H9 (cell line): Measurements from ENCODE around the gene CYS1. TPM values are rescaled to one million over a fixed set of nuclear protein-coding genes. Genes with fewer than 3 reads are reported as not detected.

ENCODE experiments used
- DNase-seq: peaks from one replicate; pipeline ENCODE4 v3.0.0-alpha.2; 2017
- H2AFZ ChIP-seq: one replicate; pipeline ENCODE4 v1.6.1; 2013; ENCODE audit warnings: mild to moderate bottlenecking, low read length, control low read depth, moderate library complexity
- H2AK5ac ChIP-seq: 2 replicates; pipeline ENCODE4 v1.6.1; 2013; ENCODE audit warnings: low read length, control low read depth, mixed read lengths; ENCODE audit not compliant: insufficient read length
- H2BK120ac ChIP-seq: one replicate; pipeline ENCODE4 v1.6.1; 2013; ENCODE audit warnings: low read depth, mild to moderate bottlenecking, low read length, control low read depth, inconsistent platforms; ENCODE audit not compliant: poor library complexity, severe bottlenecking
- H2BK12ac ChIP-seq: 2 replicates; pipeline ENCODE4 v1.6.1; 2013; ENCODE audit warnings: low read length, control low read depth, mixed read lengths, low read depth; ENCODE audit not compliant: insufficient read length
- H2BK15ac ChIP-seq: 2 replicates; pipeline ENCODE4 v1.6.1; 2013; ENCODE audit warnings: low read depth, low read length, control low read depth
- H2BK20ac ChIP-seq: one replicate; pipeline ENCODE4 v1.6.1; 2013; ENCODE audit warnings: low read depth, mild to moderate bottlenecking, low read length, control low read depth, inconsistent platforms; ENCODE audit not compliant: poor library complexity, severe bottlenecking
- H2BK5ac ChIP-seq: 2 replicates; pipeline ENCODE4 v1.6.1; 2013; ENCODE audit warnings: low read length, control low read depth, mixed read lengths; ENCODE audit not compliant: insufficient read length
- H3K14ac ChIP-seq: 2 replicates; pipeline ENCODE4 v1.6.1; 2013; ENCODE audit warnings: low read length, control low read depth; ENCODE audit not compliant: insufficient read depth
- H3K18ac ChIP-seq: 2 replicates; pipeline ENCODE4 v1.6.1; 2013; ENCODE audit warnings: low read depth, mild to moderate bottlenecking, mixed read lengths, low read length, control low read depth; ENCODE audit not compliant: insufficient read length
- H3K23ac ChIP-seq: 2 replicates; pipeline ENCODE4 v1.6.1; 2013; ENCODE audit warnings: low read length, control low read depth, mixed read lengths, low read depth; ENCODE audit not compliant: insufficient read length
- H3K23me2 ChIP-seq: 2 replicates; pipeline ENCODE4 v1.6.1; 2013; ENCODE audit warnings: low read depth, mild to moderate bottlenecking, mixed read lengths, low read length, control low read depth; ENCODE audit not compliant: insufficient read length, poor library complexity, severe bottlenecking
- H3K27ac ChIP-seq: 2 replicates; pipeline ENCODE4 v1.5.1; 2013; ENCODE audit warnings: low read length, control low read depth, mixed read lengths, low read depth; ENCODE audit not compliant: insufficient read length
- H3K27me3 ChIP-seq: 2 replicates; pipeline ENCODE4 v1.6.1; 2013; ENCODE audit warnings: low read length, control low read depth, inconsistent platforms; ENCODE audit not compliant: insufficient read depth
- H3K4ac ChIP-seq: 2 replicates; pipeline ENCODE4 v1.6.1; 2013; ENCODE audit warnings: low read depth, mild to moderate bottlenecking, control low read depth, inconsistent platforms, low read length, moderate library complexity
- H3K4me1 ChIP-seq: 2 replicates; pipeline ENCODE4 v1.6.1; 2013; ENCODE audit warnings: low read length, control low read depth, inconsistent platforms; ENCODE audit not compliant: insufficient read depth
- H3K4me2 ChIP-seq: 2 replicates; pipeline ENCODE4 v1.6.1; 2013; ENCODE audit warnings: low read length, control low read depth, mixed read lengths; ENCODE audit not compliant: insufficient read length, insufficient read depth
- H3K56ac ChIP-seq: 2 replicates; pipeline ENCODE4 v1.6.1; 2013; ENCODE audit warnings: low read depth, mild to moderate bottlenecking, mixed read lengths, low read length, control low read depth; ENCODE audit not compliant: insufficient read length
- H3K79me1 ChIP-seq: 2 replicates; pipeline ENCODE4 v1.6.1; 2013; ENCODE audit warnings: low read depth, mild to moderate bottlenecking, moderate library complexity, low read length, control low read depth, inconsistent platforms; ENCODE audit not compliant: insufficient read depth, poor library complexity, severe bottlenecking
- H3K79me2 ChIP-seq: 2 replicates; pipeline ENCODE4 v1.6.1; 2013; ENCODE audit warnings: low read length, control low read depth, inconsistent platforms; ENCODE audit not compliant: insufficient read depth
- H3K9ac ChIP-seq: 2 replicates; pipeline ENCODE4 v1.6.1; 2013; ENCODE audit warnings: low read length, control low read depth, mixed read lengths; ENCODE audit not compliant: insufficient read length; ENCODE audit errors: extremely low read depth
- H3K9me3 ChIP-seq: one replicate; pipeline ENCODE4 v1.6.1; 2013; ENCODE audit warnings: low read depth, low read length, inconsistent platforms; ENCODE audit not compliant: control insufficient read depth
- H3T11ph ChIP-seq: one replicate; pipeline ENCODE4 v1.6.1; 2013; ENCODE audit warnings: mild to moderate bottlenecking, low read length, control low read depth, inconsistent platforms
- H4K20me1 ChIP-seq: one replicate; pipeline ENCODE4 v1.6.1; 2013; ENCODE audit not compliant: control insufficient read depth, insufficient read length, insufficient read depth
- H4K5ac ChIP-seq: 2 replicates; pipeline ENCODE4 v1.6.1; 2013; ENCODE audit warnings: low read depth, mild to moderate bottlenecking, mixed read lengths, low read length, control low read depth; ENCODE audit not compliant: insufficient read length
- H4K8ac ChIP-seq: replicated peaks from 2 replicates; pipeline ENCODE4 v1.6.1; 2013; ENCODE audit warnings: low read length, control low read depth, mixed read lengths, low read depth; ENCODE audit not compliant: insufficient read length
- H4K91ac ChIP-seq: 2 replicates; pipeline ENCODE4 v1.6.1; 2013; ENCODE audit warnings: low read depth, mild to moderate bottlenecking, moderate library complexity, mixed read lengths, low read length, control low read depth; ENCODE audit not compliant: insufficient read length
- H3K27ac Mint-ChIP-seq, 3 experiments: 2 replicates in 2 of 3; 3 replicates in 1 of 3; pipeline ENCODE4 v1.8.0; 2020 to 2021; ENCODE audit warnings: mixed read lengths in 3 of 3, mild to moderate bottlenecking in 1 of 3, moderate library complexity in 1 of 3
- H3K27me3 Mint-ChIP-seq: 2 replicates; pipeline ENCODE4 v1.8.0; 2021; ENCODE audit warnings: low read depth, mild to moderate bottlenecking, moderate library complexity, mixed read lengths
- H3K36me3 Mint-ChIP-seq, 3 experiments: 2 replicates in 2 of 3; 3 replicates in 1 of 3; pipeline ENCODE4 v1.8.0; 2020 to 2021; ENCODE audit warnings: low read depth in 3 of 3, mixed read lengths in 3 of 3; ENCODE audit not compliant: insufficient read depth in 1 of 3
- H3K4me1 Mint-ChIP-seq, 2 experiments: 2 replicates each; pipeline ENCODE4 v1.8.0; 2020; ENCODE audit warnings: mixed read lengths in 2 of 2
- H3K4me3 Mint-ChIP-seq, 2 experiments: 2 replicates in 1 of 2; 3 replicates in 1 of 2; pipeline ENCODE4 v1.8.0; 2020 to 2021; ENCODE audit warnings: mild to moderate bottlenecking in 2 of 2, mixed read lengths in 2 of 2, moderate library complexity in 1 of 2
- H3K9me3 Mint-ChIP-seq, 2 experiments: 2 replicates in 1 of 2; 3 replicates in 1 of 2; pipeline ENCODE4 v1.8.0; 2020; ENCODE audit warnings: mild to moderate bottlenecking in 2 of 2, mixed read lengths in 2 of 2, moderate library complexity in 1 of 2
- CTCF ChIP-seq: fragments of 200-600 bp; sonication (generic); conservative IDR thresholded peaks from 3 replicates; pipeline ENCODE4 v1.8.0; 2021; ENCODE audit warnings: antibody characterized with exemption, mild to moderate bottlenecking
- WGBS: extraction: QIAGEN DNeasy Blood & Tissue Kit; methylation state at CpG from one replicate; pipeline ENCODE4 v1.1.7; 2013; ENCODE audit warnings: missing lambda C conversion rate, low lambda C conversion rate, mixed read lengths; ENCODE audit not compliant: insufficient read length; ENCODE audit errors: extremely low coverage; 5-methylcytosine and 5-hydroxymethylcytosine counted together
- total RNA-seq: library from RNA; stranded (reverse); gene quantifications from 2 replicates; pipeline ENCODE4 v1.2.1, GENCODE V29; 2021

Gene CYS1
- total RNA-seq, 1 experiment from 2014 or later = 0.35 TPM

GRCh38 chr2:10027660-10028330 lies 52.4 kb downstream of the CYS1 start:
- no peak overlapping the region for H3K4ac ChIP-seq
- H3T11ph ChIP-seq = no peak overlapping the region
- no peak overlapping the region for H3K27ac ChIP-seq
- no peak overlapping the region for H2BK15ac ChIP-seq
- no CpG with 5 or more reads among the region's 16 CpGs for WGBS
- H2AK5ac ChIP-seq = no peak overlapping the region
- no peak overlapping the region for H3K27ac Mint-ChIP-seq
- no peak overlapping the region for H3K56ac ChIP-seq
- no peak overlapping the region for H3K4me2 ChIP-seq
- no peak overlapping the region for H4K91ac ChIP-seq
- H3K36me3 Mint-ChIP-seq = no peaks in the 10 kb centered on the region
- no peaks in the 10 kb centered on the region for H3K27me3 ChIP-seq
- no peak overlapping the region for H2BK20ac ChIP-seq
- no peak overlapping the region for H4K8ac ChIP-seq
- H3K9me3 ChIP-seq = no peaks in the 10 kb centered on the region
- H3K4me3 Mint-ChIP-seq = no peak overlapping the region
- no peak overlapping the region for H3K18ac ChIP-seq
- H4K20me1 ChIP-seq = no peaks in the 10 kb centered on the region
- H3K23ac ChIP-seq = no peak overlapping the region
- TF ChIP-seq CTCF = no peak
- no peak overlapping the region for H2BK120ac ChIP-seq
- no peak overlapping the region for H2BK5ac ChIP-seq
- H3K79me2 ChIP-seq = no peaks in the 10 kb centered on the region
- H3K27me3 Mint-ChIP-seq = peaks cover 2% of the 10 kb centered on the region; the same call in 1 of the 2 replicates
- H3K9me3 Mint-ChIP-seq = no peaks in the 10 kb centered on the region; a peak in 1 of 5 replicates
- H2AFZ ChIP-seq = no peak overlapping the region
- DNase-seq = no peak
- no peak overlapping the region for H4K5ac ChIP-seq
- no peak overlapping the region for H3K14ac ChIP-seq
- no peaks in the 10 kb centered on the region for H3K79me1 ChIP-seq
- H3K9ac ChIP-seq = no peak overlapping the region
- H3K23me2 ChIP-seq = peaks cover 3% of the 10 kb centered on the region
- H3K4me1 Mint-ChIP-seq = peaks cover 12 to 32% of the 10 kb centered on the region in 2 experiments
- H2BK12ac ChIP-seq = no peak overlapping the region
- peaks cover 4% of the 10 kb centered on the region; the same call in 1 of the 2 replicates for H3K4me1 ChIP-seq
